GM10266 (cell line): ENCODE results near the gene SLC2A1.

Experiments
- DNase-seq: peaks from one replicate; pipeline ENCODE4 v3.0.0; 2012; ENCODE audit errors: extremely low spot score
- TF ChIP-seq, protein P1 (sequence below): IDR thresholded peaks from 2 replicates; pipeline ENCODE4 v1.5.1; 2012; ENCODE audit warnings: mild to moderate bottlenecking, low read depth; ENCODE audit not compliant: control insufficient read depth, insufficient read depth; ENCODE audit errors: missing control alignments

SLC2A1 gene

DNA sequence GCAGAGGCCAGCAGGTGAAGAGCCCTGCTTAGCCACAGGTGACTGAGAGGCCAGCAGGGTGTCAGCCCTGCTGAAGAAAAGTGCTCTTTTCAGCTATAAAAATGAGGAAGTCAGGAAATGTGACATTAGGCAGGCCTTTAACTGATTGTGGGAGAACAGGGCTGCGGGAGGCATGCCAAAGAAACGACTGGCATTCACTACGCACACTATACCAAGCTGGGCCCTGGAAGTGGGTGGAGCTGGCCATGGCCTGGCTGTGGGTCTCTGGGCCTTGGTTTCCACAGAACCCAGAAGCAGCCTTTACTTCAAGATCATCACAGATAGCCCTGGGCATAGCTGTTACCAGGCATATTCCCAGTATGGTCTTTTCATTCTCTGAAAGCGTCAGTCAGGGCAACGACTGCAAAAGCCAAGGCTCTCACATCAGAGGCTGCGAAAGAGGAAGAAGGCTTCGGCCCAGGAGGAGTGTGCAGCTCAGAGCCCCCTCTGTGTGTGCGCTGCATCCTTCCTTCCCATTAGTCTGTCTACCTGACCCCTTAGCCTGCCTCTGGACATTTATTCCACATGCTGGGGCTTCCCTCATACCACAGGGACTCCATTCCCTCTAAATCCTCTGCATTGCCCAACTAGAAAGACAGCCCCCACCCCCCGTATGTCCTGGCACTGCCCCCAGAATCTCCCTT is 14.3 kb downstream of the SLC2A1 start:
- TF ChIP-seq, protein P1, sequence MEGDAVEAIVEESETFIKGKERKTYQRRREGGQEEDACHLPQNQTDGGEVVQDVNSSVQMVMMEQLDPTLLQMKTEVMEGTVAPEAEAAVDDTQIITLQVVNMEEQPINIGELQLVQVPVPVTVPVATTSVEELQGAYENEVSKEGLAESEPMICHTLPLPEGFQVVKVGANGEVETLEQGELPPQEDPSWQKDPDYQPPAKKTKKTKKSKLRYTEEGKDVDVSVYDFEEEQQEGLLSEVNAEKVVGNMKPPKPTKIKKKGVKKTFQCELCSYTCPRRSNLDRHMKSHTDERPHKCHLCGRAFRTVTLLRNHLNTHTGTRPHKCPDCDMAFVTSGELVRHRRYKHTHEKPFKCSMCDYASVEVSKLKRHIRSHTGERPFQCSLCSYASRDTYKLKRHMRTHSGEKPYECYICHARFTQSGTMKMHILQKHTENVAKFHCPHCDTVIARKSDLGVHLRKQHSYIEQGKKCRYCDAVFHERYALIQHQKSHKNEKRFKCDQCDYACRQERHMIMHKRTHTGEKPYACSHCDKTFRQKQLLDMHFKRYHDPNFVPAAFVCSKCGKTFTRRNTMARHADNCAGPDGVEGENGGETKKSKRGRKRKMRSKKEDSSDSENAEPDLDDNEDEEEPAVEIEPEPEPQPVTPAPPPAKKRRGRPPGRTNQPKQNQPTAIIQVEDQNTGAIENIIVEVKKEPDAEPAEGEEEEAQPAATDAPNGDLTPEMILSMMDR: no peak
- no peak for DNase-seq

DNA sequence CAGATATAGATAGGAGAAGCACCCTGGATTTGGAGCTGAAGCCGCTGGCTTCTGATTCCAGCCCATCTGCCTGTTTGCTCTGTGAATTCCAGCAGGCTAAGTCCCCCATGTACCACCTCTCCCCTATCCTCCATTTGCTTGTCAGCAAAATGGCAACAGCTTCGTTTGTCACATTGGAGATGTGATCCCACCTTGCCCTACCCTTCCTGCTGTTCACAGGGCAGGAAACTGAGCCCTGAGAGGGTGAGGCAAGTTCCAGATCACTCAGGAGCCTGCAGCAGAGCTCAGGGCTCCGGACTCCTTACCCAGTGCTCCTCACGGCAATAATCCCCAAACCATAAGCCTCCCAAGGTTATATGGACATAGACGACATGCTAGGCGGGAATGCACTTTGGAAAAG is 14.9 kb downstream of the SLC2A1 start:
- TF ChIP-seq, protein P1: no peak
- no peak for DNase-seq

DNA sequence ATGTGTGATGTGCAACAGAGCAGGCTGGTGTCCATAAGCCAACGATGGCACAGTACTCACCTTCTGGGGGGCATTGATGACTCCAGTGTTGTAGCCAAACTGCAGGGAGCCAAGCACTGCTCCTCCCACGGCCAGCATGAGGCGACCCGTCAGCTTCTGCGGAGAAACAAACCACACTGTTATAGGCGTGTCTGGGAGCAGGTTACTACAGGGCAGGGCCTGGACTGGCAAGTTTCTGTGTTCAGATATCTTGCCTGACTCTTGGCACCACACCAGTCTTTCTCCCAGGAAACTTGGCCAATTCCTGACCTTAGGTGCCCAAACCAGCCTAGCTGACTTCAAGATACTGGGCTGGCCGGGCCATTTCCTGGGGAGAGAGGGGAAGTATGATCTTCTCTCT is 15.5 kb downstream of the SLC2A1 start:
- DNase-seq: no peak
- TF ChIP-seq, protein P1: no peak

DNA sequence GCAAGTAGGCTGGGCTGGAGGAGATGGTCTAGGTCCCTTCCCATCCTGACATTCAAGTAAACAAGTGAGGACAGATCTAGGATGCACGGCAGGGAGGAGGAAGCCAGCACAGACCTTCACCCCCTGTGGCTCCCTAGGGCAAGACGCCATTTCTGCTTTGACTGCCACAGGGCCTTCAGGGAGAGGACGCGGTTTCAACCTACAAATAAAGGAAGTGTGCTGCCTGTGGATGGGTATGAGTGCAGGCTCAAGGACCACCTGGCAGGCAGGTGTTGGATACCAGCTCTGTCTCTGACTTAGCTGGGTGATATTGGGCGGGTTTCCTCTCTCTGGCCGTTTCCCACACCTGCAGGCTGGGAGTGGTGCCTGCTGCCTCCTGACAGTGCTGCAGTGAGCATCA is 16.2 kb downstream of the SLC2A1 start:
- no peak for DNase-seq
- TF ChIP-seq, protein P1: no peak

DNA sequence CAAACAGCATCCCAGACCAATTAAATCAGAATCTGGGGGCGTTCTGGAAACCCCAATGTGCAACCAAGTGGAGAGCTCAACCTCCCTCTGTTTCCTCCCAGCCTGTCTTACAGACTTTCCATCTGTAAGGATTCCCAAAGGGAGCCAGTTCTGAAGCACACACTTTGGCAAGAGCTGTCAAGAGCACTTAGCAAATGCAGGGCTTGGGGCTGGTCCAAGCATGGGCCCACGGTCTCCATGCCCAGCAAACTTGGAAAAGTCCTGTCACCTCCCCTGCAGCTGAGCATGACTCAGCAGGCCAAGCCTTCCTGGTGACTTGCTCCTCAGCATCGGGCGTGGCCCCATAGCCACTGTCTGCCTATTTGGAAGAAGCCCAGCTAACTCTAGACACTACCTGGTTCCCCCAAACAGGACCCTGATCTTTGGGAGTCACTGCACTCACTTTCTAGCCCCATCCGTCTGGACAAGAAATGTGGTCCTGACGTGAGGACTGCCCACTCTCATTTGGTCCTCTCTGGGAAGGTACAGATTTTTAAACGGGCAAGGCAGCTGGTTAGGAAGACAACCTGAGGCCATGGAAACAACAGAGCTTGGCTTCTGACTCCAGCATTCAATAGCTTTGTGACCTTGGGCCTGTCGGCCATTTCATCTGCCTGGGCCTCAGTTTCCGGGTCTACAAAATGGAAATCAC is 16.9 kb downstream of the SLC2A1 start:
- no peak for DNase-seq

DNA sequence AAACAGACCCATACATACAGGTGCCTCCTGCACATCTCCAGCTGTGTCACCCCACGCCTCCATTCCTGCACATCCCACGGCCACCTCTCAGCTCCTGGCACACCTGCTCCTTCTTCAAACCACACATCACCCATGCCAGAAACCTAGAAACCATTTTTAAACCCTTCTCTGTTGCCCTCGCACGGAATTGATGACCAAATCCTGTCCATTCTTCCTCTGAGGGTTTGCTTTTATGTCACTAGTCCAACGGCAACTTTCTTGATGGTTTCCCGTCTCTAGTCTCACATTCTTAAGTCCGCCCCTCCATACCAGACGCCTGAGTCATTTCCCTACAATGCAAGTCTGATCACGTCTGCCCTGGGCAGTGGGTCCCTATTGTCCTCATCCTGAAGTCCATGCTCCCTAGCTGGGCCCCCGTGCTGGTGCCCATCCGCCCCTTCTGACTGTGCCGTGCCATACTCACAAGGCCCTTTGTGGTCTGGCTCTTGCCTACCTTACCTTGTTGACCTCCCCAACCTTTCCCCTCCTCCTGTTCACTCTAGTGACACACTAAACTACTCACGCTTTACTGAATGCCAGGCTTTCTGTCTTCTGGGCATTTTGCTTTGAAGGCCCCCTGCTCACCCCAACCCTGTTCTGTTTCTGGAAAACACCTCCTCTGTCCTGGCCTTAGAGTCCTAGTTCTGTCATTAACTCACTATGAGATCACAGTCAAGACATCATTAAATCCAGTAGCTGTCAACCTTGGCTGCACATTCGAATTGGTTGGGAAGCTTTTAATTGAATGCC is 17.6 kb downstream of the SLC2A1 start:
- no peak for DNase-seq
- TF ChIP-seq, protein P1: no peak

More for the DNA sequence above, 16.9 kb downstream of the SLC2A1 start:
- TF ChIP-seq, protein P1: no peak
